A549 treated with AZD9567 at 1 μM for 4 hours (cell line): Measurements from ENCODE around the gene CRABP2. TPM values are rescaled to one million over a fixed set of nuclear protein-coding genes. Genes with fewer than 3 reads are reported as not detected.

Experiments used
- total RNA-seq: library from RNA; stranded (reverse); fragments of 200-300 nt; extraction: Qiagen RNA extraction; gene quantifications from 5 replicates; pipeline ENCODE4 v1.2.3, GENCODE V29; 2022; ENCODE audit not compliant: insufficient read depth

Gene CRABP2
- total RNA-seq: 6.8 to 13.3 TPM (median 8.9 TPM) in 5 replicates

DNA sequence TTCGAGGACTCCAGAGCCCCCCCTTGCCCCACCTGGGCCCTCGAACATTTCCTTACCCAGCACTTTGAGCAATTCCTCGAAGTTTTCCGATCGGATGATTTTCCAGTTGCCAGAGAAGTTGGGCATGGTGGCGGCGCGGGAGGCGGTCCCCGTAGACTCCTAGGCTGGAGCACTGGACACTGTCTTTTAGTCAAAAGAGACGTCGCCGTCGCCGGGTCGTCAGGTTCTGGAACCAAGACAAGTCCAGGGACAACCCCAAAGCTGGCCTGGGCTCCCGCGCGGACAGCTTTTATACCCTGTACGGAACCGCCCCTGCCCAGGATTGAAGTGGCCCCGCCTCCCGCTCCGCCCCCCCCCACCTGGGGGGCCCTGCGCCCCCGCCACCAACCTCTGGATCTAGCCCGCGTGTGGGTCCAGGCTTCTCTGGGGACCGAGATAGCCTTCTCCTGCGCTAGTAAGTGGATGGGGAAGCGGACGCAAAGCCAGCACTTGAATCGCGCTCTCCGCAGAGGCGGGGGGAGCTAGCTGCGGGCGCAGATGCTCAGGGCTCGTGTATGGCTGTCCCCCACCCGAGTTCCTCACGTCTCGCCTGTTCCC is at the start of gene CRABP2:
Gene CRABP2 (minus strand): TSS at position 263 of the 597 bp plus-strand sequence. CDS start 137 bp downstream, at position 126.

GRCh38 chr1:156751451-156751756 is 46.0 kb upstream of the CRABP2 start, which contains the start of gene HDGF:
Gene HDGF (minus strand): TSS chr1:156751675. CDS start chr1:156751429, 246 bp downstream.

DNA sequence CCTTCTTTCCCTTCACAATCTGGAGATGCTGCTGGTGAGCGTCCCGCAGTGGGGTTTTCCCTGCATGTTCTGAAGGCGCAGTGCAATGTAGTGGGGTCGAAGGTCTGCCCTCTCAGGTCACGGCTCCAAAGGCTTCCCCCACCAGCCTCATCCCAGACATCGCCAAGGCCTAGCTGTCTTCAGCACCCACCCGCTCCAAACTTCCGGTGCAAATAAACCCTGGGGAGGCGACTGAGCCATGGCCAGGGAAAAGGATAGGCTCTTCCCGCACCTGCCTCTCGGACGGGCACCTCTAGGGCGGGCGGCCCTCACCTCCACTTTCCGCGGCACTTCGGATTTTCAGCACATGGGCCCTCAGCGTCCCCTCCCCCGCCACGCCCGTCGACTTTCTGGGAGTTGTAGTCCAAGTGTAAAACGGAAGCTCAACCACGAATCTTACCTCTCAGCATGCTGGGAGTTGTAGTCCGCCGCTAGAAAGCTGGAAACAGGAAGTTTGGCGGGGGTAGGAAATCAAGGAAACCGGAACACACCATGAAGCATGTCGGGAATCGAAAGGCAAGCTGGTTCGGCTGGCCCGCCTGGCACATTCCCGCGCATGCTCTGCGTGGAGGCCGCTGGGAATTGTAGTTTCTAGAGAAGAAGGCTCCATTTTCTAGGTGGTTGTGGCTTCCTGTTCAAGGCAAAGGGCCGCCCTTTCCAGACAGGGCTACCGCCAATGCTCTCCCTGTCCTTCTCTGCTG is 35.5 kb upstream of the CRABP2 start, which contains the start of gene MRPL24:
Gene MRPL24 (minus strand): TSS at position 348 of the 740 bp plus-strand sequence. CDS start 2,384 bp downstream, outside the sequence.

GRCh38 chr1:156728599-156729462 is 23.4 kb upstream of the CRABP2 start, which contains the start of gene ISG20L2:
Gene ISG20L2 (minus strand): TSS chr1:156728766. CDS start chr1:156727652, 1,114 bp downstream.

DNA sequence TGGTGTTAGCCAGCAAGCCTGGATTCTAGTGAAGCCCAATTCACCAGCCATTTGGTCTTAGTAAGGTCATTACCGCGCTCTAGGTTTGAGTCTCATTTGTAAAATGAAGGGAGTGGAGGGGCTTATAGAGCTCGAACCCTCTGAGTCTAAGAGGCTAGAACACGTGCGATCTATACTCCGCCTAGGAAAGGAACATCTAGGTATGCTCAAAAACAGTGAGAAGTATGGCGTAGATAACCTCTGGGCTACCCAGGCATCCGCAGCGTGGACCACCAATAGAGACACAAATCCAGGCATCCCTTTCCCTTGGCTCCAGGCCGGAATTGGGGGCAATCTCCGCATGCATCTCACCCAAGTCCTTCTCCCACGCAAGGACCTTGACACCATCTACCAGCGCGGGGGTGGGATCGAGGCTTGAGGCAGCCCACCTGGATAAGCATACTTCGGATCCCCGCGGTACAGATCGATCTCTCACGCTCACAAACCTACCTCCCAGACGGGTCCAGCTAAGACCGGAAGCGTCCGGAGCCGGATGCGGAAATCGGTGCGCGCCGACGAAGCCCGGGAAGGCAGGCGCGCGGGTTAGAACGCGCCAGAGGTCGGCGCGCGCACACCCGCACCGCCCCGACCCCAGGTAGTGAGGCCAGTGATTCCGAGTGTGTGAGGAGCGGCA is 22.7 kb upstream of the CRABP2 start, which contains the start of gene METTL25B:
Gene METTL25B (plus strand): TSS at position 544 of the 673 bp plus-strand sequence. CDS start 636 bp downstream, outside the sequence.

DNA sequence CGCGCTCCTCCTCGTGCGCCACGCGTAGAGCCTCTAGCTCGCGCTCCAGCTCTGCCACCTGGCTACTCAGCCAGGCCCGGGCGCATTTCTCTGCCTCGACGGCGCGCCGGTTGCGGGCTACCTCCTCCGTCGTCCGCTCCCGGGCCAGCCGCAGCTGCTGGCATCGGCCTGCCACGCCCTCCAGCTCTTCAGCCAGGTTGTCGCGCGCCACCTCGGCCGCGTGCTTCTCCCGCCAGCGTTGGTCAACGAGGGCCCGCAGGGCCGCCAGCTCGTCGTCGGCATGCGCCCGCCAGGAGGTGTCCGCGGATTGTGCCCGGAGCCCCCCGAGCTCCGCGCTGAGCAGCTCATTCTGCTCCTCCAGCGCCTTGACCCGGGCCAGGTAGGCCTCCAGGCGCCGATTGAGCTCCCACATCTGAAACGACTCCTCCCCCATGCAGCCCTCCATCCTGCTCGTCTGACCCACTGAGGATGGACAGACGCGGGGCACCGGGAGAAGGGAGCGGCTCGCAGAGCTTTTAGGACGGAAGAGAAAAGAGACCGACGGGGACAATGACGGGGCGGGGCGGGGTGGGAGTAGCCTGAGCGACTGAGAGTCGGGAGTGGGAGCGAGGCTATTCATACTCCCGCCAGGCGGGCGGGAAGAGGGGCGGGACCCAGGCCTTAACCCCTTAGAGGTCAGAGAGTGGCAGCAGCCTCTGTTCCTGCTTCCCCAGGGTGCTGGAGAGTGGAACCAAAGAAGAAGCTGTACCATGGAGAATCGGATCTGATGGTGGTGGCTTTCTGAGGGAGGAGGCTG is 28.4 kb downstream of the CRABP2 start, which contains the start of gene NES:
Gene NES (minus strand): TSS at position 588 of the 796 bp plus-strand sequence. CDS start 143 bp downstream, at position 445.

Other genes with a start within 250 kb of the CRABP2 start
- gene MEF2D, start 204.8 kb downstream of the CRABP2 start, total RNA-seq: 20.3 to 27.7 TPM (median 24.1 TPM) in 5 replicates
- 9.4 to 20.1 TPM (median 18.7 TPM) in 5 replicates for gene IQGAP3, start 133.0 kb downstream of the CRABP2 start, total RNA-seq
- not detected in 5 replicates for gene TTC24, start 125.9 kb downstream of the CRABP2 start, total RNA-seq
- 112 to 177 TPM (median 169 TPM) in 5 replicates for gene NAXE, start 113.8 kb downstream of the CRABP2 start, total RNA-seq
- gene GPATCH4, start 104.1 kb downstream of the CRABP2 start, total RNA-seq: 59.5 to 87.5 TPM (median 65.3 TPM) in 5 replicates
- gene HAPLN2, start 86.2 kb downstream of the CRABP2 start, total RNA-seq: 0.06 to 0.18 TPM (median 0.12 TPM) in 3 of 5 replicates, not detected in the others
- 0.09 to 0.29 TPM (median 0.10 TPM) in 3 of 5 replicates, not detected in the others for gene BCAN, start 63.5 kb downstream of the CRABP2 start, total RNA-seq
- 0.90 to 1.5 TPM (median 1.1 TPM) in 5 replicates for gene NES, start 28.2 kb downstream of the CRABP2 start, total RNA-seq
- gene METTL25B, start 22.9 kb upstream of the CRABP2 start, total RNA-seq: 26.2 to 29.5 TPM (median 26.9 TPM) in 5 replicates
- 38.9 to 72.8 TPM (median 43.1 TPM) in 5 replicates for gene ISG20L2, start 23.2 kb upstream of the CRABP2 start, total RNA-seq
- gene MRPL24, start 35.5 kb upstream of the CRABP2 start, total RNA-seq: 153 to 197 TPM (median 189 TPM) in 5 replicates
- 344 to 405 TPM (median 380 TPM) in 5 replicates for gene HDGF, start 46.1 kb upstream of the CRABP2 start, total RNA-seq
- 67.6 to 95.6 TPM (median 75.0 TPM) in 5 replicates for gene PRCC, start 62.0 kb upstream of the CRABP2 start, total RNA-seq
- gene SH2D2A, start 111.3 kb upstream of the CRABP2 start, total RNA-seq: 2.6 to 3.6 TPM (median 2.7 TPM) in 5 replicates
- gene INSRR, start 153.5 kb upstream of the CRABP2 start, total RNA-seq: not detected in 5 replicates
- gene NTRK1, start 155.3 kb upstream of the CRABP2 start, total RNA-seq: 0.04 to 0.13 TPM (median 0.09 TPM) in 4 of 5 replicates, not detected in the other
- 3.4 to 5.8 TPM (median 5.1 TPM) in 5 replicates for gene PEAR1, start 188.1 kb upstream of the CRABP2 start, total RNA-seq
- 0.12 to 0.20 TPM (median 0.17 TPM) in 4 of 5 replicates, not detected in the other for gene LRRC71, start 215.0 kb upstream of the CRABP2 start, total RNA-seq